ENCODE results near the gene DMKN. TPM values are rescaled to one million over a fixed set of nuclear protein-coding genes. Genes with fewer than 3 reads are reported as not detected.

DMKN gene
- total and polyA plus RNA-seq, 2 of the 4 experiments (the other 2 are of a cell fraction): 0.36 to 2.4 TPM

GRCh38 chr19:35549174-35549788 lies 35.8 kb upstream of the DMKN start:
- Histone ChIP-seq H3K18ac (ENCODE audit: low read depth, low read length) (no peak overlapping the region), H2BK120ac (ENCODE audit: low read depth, low read length) (no peak overlapping the region), H2BK5ac (ENCODE audit: low read depth, low read length, poor library complexity, severe bottlenecking) (no peak overlapping the region), H2AK9ac (replicated peaks; ENCODE audit: low read depth, low read length, poor library complexity) (no peak overlapping the region), H3K9me1 (ENCODE audit: insufficient read depth, low read length) (peaks cover 7% of the 10 kb centered on the region; the same call in 1 of the 2 replicates), H2AK5ac (ENCODE audit: low read depth, low read length) (no peak overlapping the region), H3K4me1 (ENCODE audit: control insufficient read depth, insufficient read depth, low read length) (peaks cover 8% of the 10 kb centered on the region), H4K20me1 (ENCODE audit: insufficient read depth, low read length) (0 out of 2 replicates have a peak, but pooled peaks cover 7% of the 10 kb centered on the region), H3K9me3 (ENCODE audit: control insufficient read depth, insufficient read depth, low read length) (no peaks in the 10 kb centered on the region), H3K9ac (ENCODE audit: low read depth, low read length) (no peak overlapping the region), H2BK15ac (ENCODE audit: low read depth, low read length) (no peak overlapping the region), H3K56ac (ENCODE audit: extremely low read depth, insufficient read depth, low read length) (no peak overlapping the region), H4K5ac (ENCODE audit: low read depth, low read length) (no peak overlapping the region), H3K79me1 (ENCODE audit: low read depth in 1 of 2, low read length in 2 of 2) (peaks cover 25 to 36% of the 10 kb centered on the region in 2 experiments), H3K27ac (ENCODE audit: insufficient read depth, low read length) (no peak overlapping the region), H4K91ac (ENCODE audit: insufficient read depth, low read depth, low read length) (no peak overlapping the region), H4K8ac (ENCODE audit: low read depth in 2 of 2, low read length in 2 of 2) (no peak overlapping the region), H3K23ac (ENCODE audit: low read depth, low read length) (no peak overlapping the region), H3K27me3 (ENCODE audit: control insufficient read depth, insufficient read depth, low read length) (no peaks in the 10 kb centered on the region; the same call in none of the 2 replicates), H3K4ac (ENCODE audit: low read depth, low read length) (no peak overlapping the region), H3K36me3 (ENCODE audit: control insufficient read depth, insufficient read depth, low read length) (peaks cover 4% of the 10 kb centered on the region; the same call in 1 of the 2 replicates), H3K4me2 (ENCODE audit: low read depth, low read length) (no peak overlapping the region), H3K4me3 (ENCODE audit: insufficient read depth, low read depth, low read length) (no peak overlapping the region), H3K14ac (replicated peaks; ENCODE audit: low read depth, low read length) (no peak overlapping the region), H2BK20ac (ENCODE audit: low read depth, low read length) (no peak overlapping the region), H2AFZ (replicated peaks; ENCODE audit: low read length, poor library complexity) (no peak overlapping the region)
- DNase-seq (peak; percentile 56), ATAC-seq (ENCODE audit: low read depth) (no peak)
- ChIA-PET POLR2A (ENCODE audit: unreplicated experiment) (no interaction called here), CTCF (interaction anchor here (0.6 kb wide), 1 partner anchor 140 kb away, joined by 6 read pairs; no protein-coding TSS in a partner anchor)
- TF ChIP-seq CTCF (conservative IDR thresholded peaks at IDR 0.05; ENCODE audit: low read depth, low read length) (peak; percentile 71), FOS (IDR thresholded peaks at IDR 0.05; ENCODE audit: low read depth, low read length) (no peak), MXI1 (IDR thresholded peaks at IDR 0.05; ENCODE audit: borderline replicate concordance, low read depth, low read length) (no peak), RAD21 (IDR thresholded peaks at IDR 0.05; ENCODE audit: low read length) (peak; percentile 67), SMC3 (IDR thresholded peaks at IDR 0.05; ENCODE audit: low read depth, low read length) (peak; percentile 45), POLR2A (IDR thresholded peaks at IDR 0.05; ENCODE audit: low read depth, low read length) (no peak)
- intact Hi-C loops (cut with micrococcal nuclease) (loop anchor here (1.0 to 5.0 kb wide), 3 partner anchors 78 to 168 kb away; partner anchors contain the start of genes RBM42 and ZBTB32), in situ Hi-C loops (cut with MboI; ENCODE audit: low sequenced_read_pairs) (loop anchor here (5.0 kb wide), 1 partner anchor 168 kb away; the partner anchor contains the start of gene KMT2B), dilution Hi-C loops (cut with HindIII; ENCODE audit: low sequenced_read_pairs, unreplicated experiment) (no loop called here)
- WGBS, 2 experiments (ENCODE audit: extremely low coverage in 2 of 2, insufficient read length in 1 of 2): 18% methylated on average over 4 of the region's 6 CpGs; no CpG with 5 or more reads in 1 of the 2 experiments
- no TSS peak for BruUV-seq (replicated peaks)

Measured in IMR-90 (cell line).